ENCODE measurements around the gene FADS6.

The FADS6 gene

DNA sequence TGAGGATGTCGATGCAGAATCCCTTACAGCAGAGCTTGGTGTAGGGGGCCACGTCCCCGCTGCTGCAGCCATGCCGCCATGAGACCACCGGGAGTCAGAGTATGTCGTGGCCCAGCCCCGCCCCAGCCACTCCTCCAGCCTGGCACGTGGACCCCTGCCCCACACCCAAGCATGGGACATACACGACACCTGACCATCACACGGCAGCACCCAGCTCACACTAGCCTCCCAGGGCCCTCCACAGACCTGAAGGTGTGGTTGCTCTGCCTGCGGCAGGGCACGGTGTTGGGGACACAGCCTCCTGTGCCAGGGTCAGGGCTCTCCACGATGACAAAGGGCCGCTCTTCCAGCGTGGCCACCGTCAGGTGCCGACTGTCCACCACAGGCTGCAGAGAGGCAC is 43.1 kb downstream of the FADS6 start:
- no peak for DNase-seq

DNA sequence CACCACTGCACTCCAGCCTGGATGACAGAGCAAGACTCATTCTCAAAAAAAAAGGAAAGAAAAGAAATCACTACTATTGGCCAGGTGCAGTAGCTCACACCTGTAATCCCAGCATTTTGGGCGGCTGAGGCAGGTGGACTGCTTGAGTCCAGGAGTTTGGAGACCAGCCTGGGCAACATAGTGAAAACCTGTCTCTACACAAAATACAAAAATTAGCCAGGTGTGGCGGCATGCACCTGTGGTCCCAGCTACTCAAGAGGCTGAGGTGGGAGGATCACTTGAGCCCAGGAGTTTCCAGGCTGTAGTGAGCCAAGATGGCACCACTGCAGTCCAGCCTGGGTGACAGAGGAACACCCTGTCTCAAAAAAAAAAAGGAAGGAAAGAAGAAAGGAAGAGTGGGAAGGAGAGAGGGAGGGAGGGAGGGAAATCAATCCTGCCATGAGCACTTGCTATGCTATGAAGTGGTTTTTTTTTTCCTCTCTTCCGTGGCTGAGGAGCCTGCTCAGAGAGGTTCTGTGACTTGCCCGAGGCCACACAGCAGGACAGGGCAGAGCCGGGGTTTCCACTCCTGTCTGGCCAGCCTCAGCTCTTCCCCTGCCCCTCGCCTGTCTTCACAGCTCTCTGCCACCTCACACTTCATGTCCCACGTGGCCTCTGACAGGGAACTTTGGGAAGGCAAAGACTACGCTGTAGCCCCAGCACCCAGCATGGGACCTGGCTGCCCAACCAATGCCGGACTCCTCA is 44.6 kb downstream of the FADS6 start:
- DNase-seq: no peak

DNA sequence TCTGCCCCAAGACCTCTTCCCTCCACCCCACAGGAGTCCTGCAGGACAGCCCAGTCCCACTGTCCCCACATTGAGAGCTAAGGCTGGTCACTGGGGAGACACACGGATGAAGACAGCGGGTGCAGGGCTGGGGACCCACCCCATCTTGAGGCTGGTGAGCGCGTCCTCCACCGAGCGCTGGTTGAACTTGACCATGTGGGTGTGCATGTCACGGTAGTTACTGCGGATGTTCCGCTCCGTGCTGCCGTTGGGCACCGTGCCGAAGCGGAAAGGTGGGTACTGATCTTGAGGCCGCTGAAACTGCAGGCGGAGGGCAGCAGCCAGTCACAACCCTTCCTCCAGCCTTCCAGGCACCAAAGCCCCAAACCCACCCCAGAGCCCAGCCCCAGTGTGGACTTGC is 46.8 kb downstream of the FADS6 start:
- DNase-seq: no peak

DNA sequence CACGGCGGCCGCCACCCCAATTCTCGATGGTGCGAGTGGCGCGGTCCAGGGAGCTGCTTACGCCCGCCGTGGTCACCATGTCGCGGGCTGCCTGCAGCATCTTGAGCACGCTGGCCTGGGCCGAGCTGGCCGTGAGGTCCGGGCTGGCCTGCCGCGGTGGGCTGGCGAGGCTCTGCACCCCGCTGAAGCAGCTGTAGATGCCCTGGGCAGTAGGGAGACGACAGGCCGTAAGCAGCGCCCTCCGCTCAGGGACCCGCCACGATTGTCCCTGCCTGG is 50.1 kb downstream of the FADS6 start:
- DNase-seq: no peak

DNA sequence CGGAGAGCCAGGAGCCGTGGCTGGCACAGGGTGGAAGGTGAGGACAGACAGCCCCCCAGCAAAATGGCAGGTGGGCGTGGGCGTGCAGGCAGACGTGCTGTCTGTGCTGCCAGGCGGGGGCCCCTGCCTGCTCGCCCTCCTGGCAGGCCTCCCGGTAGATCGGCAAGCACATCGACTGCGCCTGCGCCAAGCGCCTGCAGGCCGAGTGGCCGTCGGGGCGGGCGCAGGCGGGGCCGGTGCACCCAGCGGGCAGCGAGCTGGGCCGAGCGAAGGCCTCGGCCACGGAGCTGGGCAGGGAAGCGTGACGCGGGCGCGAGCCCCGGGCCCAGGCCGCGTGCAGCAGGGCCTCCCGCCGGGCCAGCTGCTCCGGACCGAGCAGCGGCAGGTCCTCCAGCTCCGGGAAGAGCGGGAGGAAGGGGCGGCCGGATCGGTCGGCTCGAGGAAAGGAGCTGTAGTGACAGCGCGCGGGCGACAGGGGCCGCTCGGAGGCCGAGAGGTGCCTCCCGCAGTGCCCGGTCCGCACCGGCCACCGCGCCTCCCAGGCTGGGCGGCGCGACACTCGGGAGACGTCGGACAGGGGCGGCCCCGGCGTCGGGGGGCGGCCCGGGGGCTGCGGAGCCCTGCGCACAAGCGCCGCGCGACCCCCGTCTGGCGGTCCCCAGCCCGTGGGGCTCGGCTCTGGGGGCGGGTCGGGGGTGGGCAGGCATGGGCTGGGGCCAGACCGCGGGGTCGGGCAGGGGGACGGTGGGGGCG is 50.7 kb downstream of the FADS6 start:
- no peak for DNase-seq

DNA sequence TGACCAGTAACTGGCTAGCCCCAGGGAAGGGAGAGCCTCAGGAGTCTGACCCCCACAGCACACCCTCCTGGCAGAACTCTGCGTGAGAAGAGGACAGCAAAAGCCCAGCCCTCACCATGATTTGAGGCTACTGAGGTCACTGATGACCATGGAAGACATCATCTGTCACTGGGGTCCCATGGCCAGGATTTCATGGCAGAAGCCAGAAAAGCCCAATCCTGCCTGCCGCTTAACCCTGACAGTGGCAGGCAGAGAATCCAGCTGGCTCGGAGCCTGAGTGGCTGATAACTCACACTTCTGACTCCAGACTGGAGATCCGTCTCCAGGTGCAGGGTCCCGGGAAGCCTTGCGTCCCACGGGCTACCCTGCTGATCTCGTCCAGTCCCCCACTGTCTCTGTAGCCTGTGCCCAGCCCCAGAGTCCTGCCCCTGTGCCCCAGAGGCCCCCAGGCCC is 51.3 kb downstream of the FADS6 start:
- no peak for DNase-seq

DNA sequence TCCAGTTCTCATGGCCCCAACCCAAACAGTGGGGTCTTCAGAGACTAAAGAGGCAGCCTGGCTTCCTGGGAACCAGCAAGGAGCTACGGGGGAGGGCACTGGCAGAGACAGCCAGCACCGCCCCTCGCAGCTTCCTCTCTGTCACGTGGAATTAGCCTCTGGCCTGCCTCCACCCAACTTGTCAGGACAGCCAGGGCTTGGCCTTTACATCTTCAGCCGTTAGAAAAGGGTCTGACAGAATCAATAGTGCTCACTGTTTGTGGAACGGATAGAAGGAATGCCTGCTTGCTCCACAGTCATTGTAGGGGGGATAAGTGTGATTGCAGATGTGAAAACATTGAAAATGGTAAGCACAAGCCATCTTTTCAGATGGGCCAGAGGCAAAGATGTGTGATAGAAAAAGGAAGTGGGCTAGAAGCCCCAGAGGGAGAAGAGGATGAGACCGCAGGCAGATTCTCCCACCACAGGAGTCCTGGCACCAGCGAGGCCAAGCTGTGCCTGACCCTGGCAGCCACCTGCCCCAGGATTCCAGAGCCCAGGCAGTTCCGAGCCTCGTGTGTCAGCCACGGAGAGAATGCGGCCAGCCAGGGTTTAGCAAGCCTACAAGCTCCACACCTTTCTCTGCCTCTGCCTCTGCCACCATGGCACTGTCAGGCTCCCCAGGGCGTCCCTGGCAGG is 52.3 kb downstream of the FADS6 start:
- no peak for DNase-seq

DNA sequence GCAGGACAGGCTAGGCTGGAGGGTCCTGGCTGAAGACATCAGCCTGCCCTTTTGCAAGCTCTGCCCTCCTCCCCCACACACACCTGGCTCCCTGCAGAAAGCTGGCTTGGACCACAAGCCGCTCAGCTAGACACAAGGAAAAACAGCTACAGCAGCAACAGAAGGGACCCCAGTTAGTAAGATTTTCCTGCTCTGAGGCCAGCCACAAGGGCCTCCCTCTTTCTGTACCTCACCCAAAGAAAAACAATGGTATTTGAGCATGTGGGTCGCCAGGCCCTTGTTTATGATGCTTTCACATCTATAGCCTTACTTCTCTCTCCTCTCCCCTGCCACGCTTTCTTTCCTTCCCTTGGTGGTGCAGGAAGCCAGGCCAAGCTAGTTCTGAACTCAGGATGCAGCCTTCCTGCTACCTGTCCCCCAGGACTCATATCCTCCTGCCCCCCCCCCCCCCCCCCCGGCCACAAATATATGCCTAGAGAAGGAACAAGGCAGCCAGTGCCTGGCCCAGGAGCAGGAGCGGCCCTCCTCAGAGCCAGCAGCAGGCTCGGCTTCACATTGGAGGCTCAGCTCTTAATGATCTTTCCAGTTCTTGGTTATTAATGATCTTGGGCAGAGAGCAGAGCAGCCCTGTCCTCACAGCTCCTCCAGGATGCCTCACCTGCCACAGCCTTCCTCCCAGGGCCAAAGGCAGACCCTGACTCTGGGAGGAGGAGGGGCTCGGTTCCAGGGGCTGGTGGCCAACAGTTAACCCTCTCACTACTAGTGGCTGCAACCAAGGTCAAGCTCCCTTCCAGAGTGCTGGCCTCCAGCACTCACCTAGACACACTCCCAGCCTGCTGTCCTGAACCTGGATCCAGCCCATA is 53.2 kb downstream of the FADS6 start:
- DNase-seq: no peak

DNA sequence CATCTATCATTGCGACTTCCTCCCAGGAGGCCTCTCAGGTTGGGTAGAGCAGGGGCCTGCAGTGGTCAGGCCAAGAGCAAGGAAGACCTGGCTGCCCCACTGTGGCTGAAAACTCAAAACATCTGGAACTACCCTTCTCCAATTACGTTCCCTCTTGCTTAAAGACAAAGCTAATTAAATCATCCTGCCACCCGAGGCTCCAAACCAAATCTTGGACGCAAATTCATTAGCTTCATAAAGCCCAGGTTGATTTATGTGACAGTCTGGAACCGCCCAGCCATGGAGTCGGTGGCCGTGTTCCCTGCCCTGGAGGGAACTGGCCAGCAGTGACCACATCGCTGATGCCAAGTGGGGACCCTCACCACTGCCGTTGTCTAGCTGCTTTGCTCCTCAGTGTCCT is 55.2 kb downstream of the FADS6 start:
- no peak for DNase-seq

DNA sequence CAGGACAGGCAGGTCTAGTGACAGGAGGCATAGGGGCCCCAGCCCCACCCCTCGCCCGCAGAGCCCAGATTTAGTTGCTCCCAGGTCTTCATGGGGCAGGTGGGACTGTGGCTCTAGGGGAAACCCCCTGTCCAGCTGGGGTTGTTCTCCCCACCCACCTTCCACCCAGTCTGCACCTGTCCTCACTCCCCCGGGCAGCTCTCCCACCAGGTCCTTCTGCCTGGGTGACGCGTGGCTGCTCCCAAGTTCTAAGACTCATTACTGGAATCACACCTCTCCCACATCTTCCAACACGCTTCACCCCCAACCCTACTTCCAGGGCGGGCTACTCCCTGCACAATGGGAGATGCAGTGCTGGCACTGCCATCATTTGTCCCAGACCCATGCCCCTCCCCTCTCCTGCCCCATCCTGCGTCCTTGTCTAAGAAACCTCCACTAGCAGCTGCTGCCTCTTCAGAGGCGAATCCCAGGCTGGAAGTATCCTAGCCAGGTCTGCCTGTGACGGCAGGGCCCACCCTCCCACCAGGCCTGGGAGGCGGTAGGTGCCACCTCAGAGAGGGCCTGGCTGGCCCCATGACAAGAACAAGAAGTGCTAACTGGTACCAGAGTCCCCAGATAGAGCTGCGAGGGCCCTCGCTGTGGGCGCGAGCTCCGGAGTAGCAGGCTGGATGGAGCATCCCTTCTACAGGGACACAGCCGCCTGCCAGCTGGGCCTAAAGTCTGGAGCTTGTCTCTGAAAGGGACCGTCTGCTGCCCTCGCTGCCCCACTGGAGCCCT is 56.6 kb downstream of the FADS6 start:
- DNase-seq: no peak

DNA sequence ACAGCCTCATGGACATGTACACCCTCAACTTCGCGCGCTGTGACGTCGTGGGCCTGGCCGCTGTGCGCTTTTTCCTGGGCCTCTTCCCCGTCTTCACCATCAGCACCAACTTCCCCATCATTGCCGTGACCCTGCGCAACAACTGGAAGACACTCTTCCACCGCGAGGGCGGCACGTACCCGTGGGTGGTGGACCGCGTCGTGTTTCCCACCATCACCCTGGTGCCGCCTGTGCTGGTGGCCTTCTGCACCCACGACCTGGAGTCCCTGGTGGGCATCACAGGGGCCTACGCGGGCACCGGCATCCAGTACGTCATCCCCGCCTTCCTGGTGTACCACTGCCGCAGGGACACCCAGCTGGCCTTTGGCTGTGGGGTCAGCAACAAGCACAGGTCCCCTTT is 57.2 kb downstream of the FADS6 start:
- no peak for DNase-seq

DNA sequence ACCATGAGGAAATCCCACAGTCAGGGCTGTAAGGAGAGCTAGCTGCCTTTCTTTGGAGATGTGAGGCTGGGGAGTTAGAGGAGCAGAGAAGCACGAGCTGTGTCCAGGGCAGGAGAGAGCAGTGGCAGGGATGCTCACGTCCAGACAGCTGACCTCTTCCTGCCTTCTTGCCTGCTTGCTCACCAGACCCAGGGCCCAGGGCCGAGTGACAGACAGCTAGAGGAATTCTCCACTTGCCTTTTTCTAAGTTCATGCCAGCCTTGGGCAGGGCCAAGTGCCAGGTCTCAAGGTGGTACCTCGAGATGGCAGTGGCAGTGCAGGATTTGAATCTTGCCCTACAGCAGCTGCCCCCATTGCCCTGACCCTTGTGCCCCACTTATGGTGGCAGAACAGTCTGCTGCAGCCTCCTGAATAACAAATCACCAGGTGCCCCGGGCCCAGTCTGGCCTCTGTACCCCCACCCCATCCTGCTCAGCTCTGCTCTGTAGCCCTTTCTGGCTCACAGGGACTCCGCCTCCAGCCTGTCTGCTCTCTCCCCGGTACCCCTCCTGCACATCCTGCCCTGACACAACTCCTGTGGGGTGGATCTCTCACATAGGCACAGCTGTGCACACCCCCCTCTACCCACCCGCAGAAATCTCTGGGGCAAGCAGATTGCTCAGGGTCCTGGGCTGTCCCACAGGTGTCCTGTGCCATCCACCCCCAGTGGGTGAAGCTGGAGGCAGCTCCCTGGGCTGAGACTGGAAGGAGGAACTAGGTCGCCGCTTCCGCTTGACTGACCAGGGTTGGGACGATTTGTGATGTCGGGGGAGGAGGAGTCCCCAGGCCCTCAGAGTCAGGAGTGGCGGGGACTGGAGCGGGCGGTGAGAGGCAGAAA is 59.7 kb downstream of the FADS6 start:
- DNase-seq: no peak

DNA sequence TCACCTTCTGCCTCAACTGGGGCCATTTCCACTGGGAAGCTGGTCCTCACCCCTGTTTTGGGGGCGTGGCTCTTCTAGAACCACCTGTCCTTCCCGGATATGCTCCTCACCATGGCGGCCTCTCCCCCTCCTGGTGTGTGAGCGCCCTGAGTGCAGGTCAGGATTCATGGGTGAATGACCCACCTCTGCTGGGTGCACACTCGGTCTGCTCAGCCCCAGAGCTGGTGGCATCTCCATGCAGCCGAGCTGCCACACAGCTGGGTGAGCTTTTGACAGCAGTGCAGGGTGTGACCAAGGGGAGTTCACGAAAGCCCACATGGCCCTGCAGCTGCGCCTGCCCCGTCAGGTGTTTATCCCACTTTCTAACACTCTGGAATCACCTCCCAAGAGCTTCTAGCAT is 61.0 kb downstream of the FADS6 start:
- no peak for DNase-seq

DNA sequence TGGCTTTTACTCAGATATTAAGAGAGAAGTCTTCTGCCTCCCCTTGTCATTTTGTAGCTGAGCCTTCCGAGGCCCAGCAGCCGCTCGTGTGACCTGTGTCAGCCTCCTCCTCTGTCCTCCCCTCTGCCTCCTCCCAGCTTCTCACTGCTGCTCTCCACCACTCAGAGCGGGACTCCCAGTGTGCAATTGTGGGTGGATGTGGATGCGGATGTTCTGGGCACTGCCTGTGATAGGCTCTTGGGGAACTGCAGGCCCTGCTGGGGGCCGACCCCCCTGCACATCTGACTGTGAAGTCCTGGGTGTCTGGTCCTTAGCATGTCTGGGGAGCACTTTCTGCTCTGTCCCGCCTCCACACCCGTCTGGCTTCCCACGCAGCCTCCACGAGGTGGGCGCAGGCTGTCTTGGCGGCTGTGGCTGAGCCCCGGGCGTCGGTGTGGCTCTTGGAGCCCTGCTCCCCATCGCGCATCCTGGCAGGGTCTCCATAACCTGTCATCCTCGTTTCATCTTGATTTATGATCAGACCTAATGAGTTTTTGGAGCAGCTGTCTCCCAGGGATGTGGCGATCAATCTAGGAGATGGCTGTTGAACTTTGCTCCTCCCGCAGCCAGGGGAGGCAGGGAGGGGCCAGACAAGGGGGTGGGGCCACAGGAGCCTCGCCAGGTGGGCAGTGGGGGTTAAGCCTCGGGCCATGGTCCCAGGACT is 61.8 kb downstream of the FADS6 start:
- DNase-seq: no peak

DNA sequence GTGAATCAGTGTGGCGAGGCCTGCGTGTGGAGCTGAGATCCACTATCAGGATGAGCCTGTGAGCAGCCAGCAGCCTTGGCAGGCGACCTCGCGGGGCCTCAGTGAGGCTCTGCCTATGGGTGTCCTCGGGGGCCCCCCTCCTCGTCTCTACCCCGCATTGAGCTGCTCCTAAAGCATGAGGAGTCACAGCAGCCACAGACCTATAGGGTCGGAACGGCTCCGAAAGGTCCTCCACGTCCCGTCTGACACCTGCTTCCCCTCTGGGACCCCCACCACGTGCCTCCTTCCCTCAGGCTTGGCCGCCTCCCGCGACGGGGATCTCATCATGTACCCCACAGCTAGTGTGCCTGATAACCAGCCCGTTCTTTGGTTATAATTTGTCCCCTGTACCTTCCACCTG is 62.6 kb downstream of the FADS6 start:
- no peak for DNase-seq

DNA sequence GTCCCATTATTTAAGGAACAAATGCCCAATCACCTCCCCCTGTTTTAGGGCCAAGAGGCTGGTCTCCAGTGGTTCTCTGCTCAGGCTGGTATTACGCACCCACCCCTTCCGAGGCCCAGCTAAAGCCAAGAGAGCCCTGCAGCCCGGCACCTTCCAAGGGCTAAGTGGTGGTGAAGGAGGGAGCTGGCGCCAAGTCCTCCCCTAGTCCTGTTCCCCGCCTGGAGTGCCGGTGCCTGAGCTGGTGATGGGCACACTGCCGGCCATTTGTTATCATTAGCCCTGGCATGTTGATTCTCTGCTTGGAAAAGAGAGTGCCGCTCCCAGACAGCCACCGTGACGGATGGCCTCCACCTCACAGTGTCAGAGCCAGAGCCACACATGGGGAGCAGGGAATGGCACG is 65.6 kb downstream of the FADS6 start:
- no peak for DNase-seq

Measured in activated gamma-delta T cell (primary cell).